Sigmoid colon (tissue), 7 donors: ENCODE measurements around the gene ARFIP1. TPM values are rescaled to one million over a fixed set of nuclear protein-coding genes. Genes with fewer than 3 reads are reported as not detected.
"Not testable (repeated sequence)": the region's sequence is repeated elsewhere in the genome, so short reads cannot be mapped to it uniquely, and the experiment has no call there.

ENCODE experiments used
- DNase-seq: peaks from one replicate; pipeline ENCODE4 v3.0.0-alpha.2; 2019
- H3K27ac ChIP-seq, 4 donors: fragments of 200-600 bp; sonication (generic); one replicate each; pipeline ENCODE4 v1.5.1; 2016 to 2019; ENCODE audit warnings: mild to moderate bottlenecking in 1 of 4
- H3K27me3 ChIP-seq, 3 donors: fragments of 200-600 bp; sonication (generic); one replicate each; pipeline ENCODE4 v1.5.1; 2019; ENCODE audit warnings: mild to moderate bottlenecking in 1 of 3
- H3K36me3 ChIP-seq, 4 donors: fragments of 200-600 bp; sonication (generic); one replicate each; pipeline ENCODE4 v1.5.1; 2016 to 2019
- H3K4me1 ChIP-seq, 4 donors: fragments of 200-600 bp; sonication (generic); one replicate each; pipeline ENCODE4 v1.5.1; 2017 to 2019
- H3K4me3 ChIP-seq, 4 donors: fragments of 200-600 bp; sonication (generic); one replicate each; pipeline ENCODE4 v1.5.1; 2017 to 2019; ENCODE audit warnings: mild to moderate bottlenecking in 2 of 4, moderate library complexity in 1 of 4
- H3K9me3 ChIP-seq, 4 donors: fragments of 200-600 bp in 3 of 4; sonication (generic) in 3 of 4; one replicate each; pipeline versions ENCODE4 v1.5.1 to v1.6.1; 2013 to 2019
- CTCF ChIP-seq, 4 experiments: fragments of 450-650 bp in 3 of 4; fragments of 200-600 bp in 1 of 4; IDR thresholded peaks; one replicate each; pipeline ENCODE4 v1.5.1; 2016 to 2019; ENCODE audit warnings: antibody characterized with exemption in 4 of 4, mild to moderate bottlenecking in 3 of 4, moderate library complexity in 2 of 4
- EP300 ChIP-seq, 4 donors: sonication (generic); formaldehyde crosslinking; IDR thresholded peaks; one replicate each; pipeline ENCODE4 v1.6.1; 2017; ENCODE audit warnings: antibody characterized with exemption in 4 of 4
- POLR2A ChIP-seq, 2 donors: fragments of 450-650 bp; IDR thresholded peaks; one replicate each; pipeline ENCODE4 v1.6.1; 2016; ENCODE audit warnings: antibody characterized with exemption in 2 of 2, mild to moderate bottlenecking in 2 of 2, moderate library complexity in 2 of 2
- POLR2AphosphoS5 ChIP-seq, 4 donors: sonication (generic); formaldehyde crosslinking; IDR thresholded peaks; one replicate each; pipeline ENCODE4 v1.6.1; 2017; ENCODE audit warnings: antibody characterized with exemption in 4 of 4
- WGBS, 2 donors: extraction: QIAGEN DNeasy Blood & Tissue Kit; methylation state at CpG; one replicate each; pipeline ENCODE4 v1.1.7; 2013; 5-methylcytosine and 5-hydroxymethylcytosine counted together
- intact Hi-C: fragments of 100-400 bp; cut with DNase I; formaldehyde crosslinking; loops from one replicate; pipeline ENCODE4 v1.15.1; 2023
- polyA plus RNA-seq, 3 donors: library from polyadenylated mRNA; stranded (reverse); fragments of 200-250 nt; gene quantifications; one replicate each; pipeline ENCODE4 v1.2.3, GENCODE V29; 2013
- total RNA-seq, 4 donors: library from RNA; depleted of rRNA; stranded (reverse); fragments of >200 nt; gene quantifications; one replicate each; pipeline ENCODE4 v1.1.0, GENCODE V29; 2016
- donor health status: healthy with polysubstance abuse.
- donor health status: Bipolar disorder and iron deficiency.
- donor health status: healthy.

Gene ARFIP1
- total and polyA plus RNA-seq, 7 donors: 22.1 to 50.9 (median 33.2) TPM

GRCh38 chr4:152828122-152828521 lies 48.4 kb downstream of the ARFIP1 start:
- 90 to 96% methylated on average over 1 of the region's 1 CpG for WGBS, 2 donors
- Histone ChIP-seq H3K9me3 (no peaks in the 10 kb centered on the region), H3K36me3 (peaks cover 0 to 11% (median 0%) of the 10 kb centered on the region in 4 donors), H3K4me3 (no peak overlapping the region), H3K27me3 (no peaks in the 10 kb centered on the region), H3K27ac (no peak overlapping the region), H3K4me1 (no peaks in the 10 kb centered on the region)
- TF ChIP-seq EP300 (IDR thresholded peaks at IDR 0.05) (no peak), POLR2A (IDR thresholded peaks at IDR 0.05) (no peak), POLR2AphosphoS5 (IDR thresholded peaks at IDR 0.05) (no peak), CTCF (IDR thresholded peaks at IDR 0.05) (no peak)
- DNase-seq: no peak
- intact Hi-C loops: no loop called here

DNA sequence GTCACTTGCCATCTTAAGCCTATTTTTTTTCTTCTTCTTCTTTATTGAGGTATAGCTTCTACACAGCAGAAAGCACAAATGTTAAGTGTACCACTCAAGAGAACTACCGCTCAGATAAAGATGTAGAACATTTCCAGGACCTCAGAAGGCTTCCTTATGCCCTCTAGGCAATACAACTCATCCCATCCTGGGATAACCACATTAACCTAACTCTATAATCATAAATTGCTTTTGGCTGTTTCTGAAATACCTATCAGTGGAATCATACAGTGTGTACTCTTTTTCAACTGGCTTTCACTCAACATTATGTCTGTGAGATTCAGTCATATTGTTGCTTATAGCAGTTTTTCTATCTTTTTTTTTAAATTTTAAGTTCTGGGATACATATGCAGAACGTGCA lies 51.7 kb downstream of the ARFIP1 start:
- no peaks in the 10 kb centered on the region for H3K4me1 ChIP-seq
- H3K27ac ChIP-seq: no peak overlapping the region
- H3K36me3 ChIP-seq: peaks cover 0 to 11% (median 0%) of the 10 kb centered on the region in 4 donors
- 95 to 96% methylated on average over 2 of the region's 2 CpGs for WGBS, 2 donors
- TF ChIP-seq CTCF (IDR thresholded peaks at IDR 0.05): no peak
- TF ChIP-seq POLR2A (IDR thresholded peaks at IDR 0.05): no peak
- TF ChIP-seq POLR2AphosphoS5 (IDR thresholded peaks at IDR 0.05): no peak
- TF ChIP-seq EP300 (IDR thresholded peaks at IDR 0.05): no peak
- no peaks in the 10 kb centered on the region for H3K9me3 ChIP-seq
- H3K4me3 ChIP-seq: no peak overlapping the region
- intact Hi-C loops: no loop called here
- DNase-seq: no peak
- no peaks in the 10 kb centered on the region for H3K27me3 ChIP-seq

DNA sequence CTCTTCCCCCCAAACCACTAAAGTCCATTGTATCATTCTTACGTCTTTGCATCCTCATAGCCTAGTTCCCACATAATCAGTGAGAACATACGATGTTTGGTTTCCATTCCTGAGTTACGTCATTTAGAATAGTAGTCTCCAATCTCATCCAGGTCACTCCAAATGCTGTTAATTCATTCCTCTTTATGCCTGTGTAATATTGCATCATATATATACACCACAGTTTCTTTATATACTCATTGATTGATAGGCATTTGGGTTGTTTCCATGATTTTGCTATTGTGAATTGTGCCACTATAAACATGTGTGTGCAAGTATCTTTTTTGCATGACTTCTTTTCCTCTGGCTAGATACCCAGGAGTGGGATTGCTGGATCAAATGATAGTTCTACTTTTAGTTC lies 57.2 kb downstream of the ARFIP1 start:
- Histone ChIP-seq H3K27ac (no peak overlapping the region), H3K36me3 (peaks cover 0 to 4% (median 0%) of the 10 kb centered on the region in 4 donors), H3K27me3 (no peaks in the 10 kb centered on the region), H3K9me3 (peaks cover 0 to 4% (median 1%) of the 10 kb centered on the region in 4 donors), H3K4me3 (no peak overlapping the region), H3K4me1 (no peaks in the 10 kb centered on the region)
- intact Hi-C loops: no loop called here
- no peak for DNase-seq
- WGBS, 2 donors: 94 to 97% methylated on average over 3 of the region's 3 CpGs
- TF ChIP-seq POLR2AphosphoS5 (IDR thresholded peaks at IDR 0.05): no peak
- no peak for TF ChIP-seq POLR2A (IDR thresholded peaks at IDR 0.05)
- no peak for TF ChIP-seq CTCF (IDR thresholded peaks at IDR 0.05)
- no peak for TF ChIP-seq EP300 (IDR thresholded peaks at IDR 0.05)

GRCh38 chr4:152839729-152840128 lies 60.0 kb downstream of the ARFIP1 start:
- H3K4me1 ChIP-seq, H3K27me3 ChIP-seq, H3K27ac ChIP-seq, H3K36me3 ChIP-seq, intact Hi-C loops, DNase-seq, H3K4me3 ChIP-seq, H3K9me3 ChIP-seq: not testable (repeated sequence)
- WGBS, 2 donors: 60 to 65% methylated on average over 1 of the region's 1 CpG

DNA sequence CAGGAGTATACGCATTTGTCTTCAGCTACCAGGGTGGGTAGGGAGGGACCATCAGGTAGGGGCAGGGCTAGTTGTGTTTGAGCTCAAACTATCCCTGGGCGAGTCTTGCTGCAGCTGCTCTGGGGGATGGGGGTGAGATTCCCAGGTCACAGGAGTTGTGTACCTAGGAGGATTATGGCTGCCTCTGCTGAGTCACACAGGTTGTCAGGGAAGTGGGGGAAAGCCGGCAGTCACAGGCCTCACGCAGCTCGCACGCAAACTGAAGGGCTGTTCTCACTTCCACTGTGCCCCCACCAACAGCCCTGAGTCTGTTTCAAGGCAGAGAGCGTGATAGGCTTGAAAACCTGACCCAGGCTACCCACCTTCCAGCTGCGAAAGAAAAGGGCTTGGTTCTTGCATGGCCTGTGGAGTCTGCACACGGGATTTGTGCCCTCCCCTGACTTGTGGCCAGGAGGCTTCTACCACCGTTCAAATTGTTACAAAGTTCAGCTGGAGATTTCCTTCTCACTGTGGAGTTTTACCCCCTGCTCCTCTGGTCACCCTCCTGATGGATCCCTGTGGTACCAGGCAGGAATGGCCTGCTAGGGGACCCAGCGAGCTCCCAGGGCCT lies 63.8 kb downstream of the ARFIP1 start:
- H3K27ac ChIP-seq: no peak overlapping the region
- DNase-seq: no peak
- WGBS, 2 donors: 31 to 74% methylated on average over 11 of the region's 11 CpGs
- intact Hi-C loops: no loop called here
- H3K4me3 ChIP-seq: no peak overlapping the region
- H3K9me3 ChIP-seq: peaks cover 0 to 5% (median 1%) of the 10 kb centered on the region in 4 donors
- TF ChIP-seq POLR2AphosphoS5 (IDR thresholded peaks at IDR 0.05) (no peak), CTCF (IDR thresholded peaks at IDR 0.05) (no peak), POLR2A (IDR thresholded peaks at IDR 0.05) (no peak), EP300 (IDR thresholded peaks at IDR 0.05) (no peak)
- H3K4me1 ChIP-seq: no peaks in the 10 kb centered on the region
- H3K36me3 ChIP-seq: no peaks in the 10 kb centered on the region
- H3K27me3 ChIP-seq: no peaks in the 10 kb centered on the region
